NB4 (cell line): ENCODE data around the gene IFNGR1.

Source experiments
- MYC ChIP-seq: IDR thresholded peaks from 2 replicates; pipeline ENCODE4 v1.6.1; 2011; ENCODE audit warnings: low read depth, low read length
- POLR2A ChIP-seq: IDR thresholded peaks from 2 replicates; pipeline ENCODE4 v1.6.1; 2011; ENCODE audit warnings: mild to moderate bottlenecking; ENCODE audit not compliant: insufficient read length; ENCODE audit errors: extremely low read depth
- TF ChIP-seq, protein P1 (sequence below): IDR thresholded peaks from one replicate; pipeline ENCODE4 v1.5.1; 2012; ENCODE audit warnings: low read depth, low read length
- TF ChIP-seq, protein P2 (sequence below): IDR thresholded peaks from 2 replicates; pipeline ENCODE4 v1.6.1; 2011; ENCODE audit warnings: low read depth, low read length

DNA sequence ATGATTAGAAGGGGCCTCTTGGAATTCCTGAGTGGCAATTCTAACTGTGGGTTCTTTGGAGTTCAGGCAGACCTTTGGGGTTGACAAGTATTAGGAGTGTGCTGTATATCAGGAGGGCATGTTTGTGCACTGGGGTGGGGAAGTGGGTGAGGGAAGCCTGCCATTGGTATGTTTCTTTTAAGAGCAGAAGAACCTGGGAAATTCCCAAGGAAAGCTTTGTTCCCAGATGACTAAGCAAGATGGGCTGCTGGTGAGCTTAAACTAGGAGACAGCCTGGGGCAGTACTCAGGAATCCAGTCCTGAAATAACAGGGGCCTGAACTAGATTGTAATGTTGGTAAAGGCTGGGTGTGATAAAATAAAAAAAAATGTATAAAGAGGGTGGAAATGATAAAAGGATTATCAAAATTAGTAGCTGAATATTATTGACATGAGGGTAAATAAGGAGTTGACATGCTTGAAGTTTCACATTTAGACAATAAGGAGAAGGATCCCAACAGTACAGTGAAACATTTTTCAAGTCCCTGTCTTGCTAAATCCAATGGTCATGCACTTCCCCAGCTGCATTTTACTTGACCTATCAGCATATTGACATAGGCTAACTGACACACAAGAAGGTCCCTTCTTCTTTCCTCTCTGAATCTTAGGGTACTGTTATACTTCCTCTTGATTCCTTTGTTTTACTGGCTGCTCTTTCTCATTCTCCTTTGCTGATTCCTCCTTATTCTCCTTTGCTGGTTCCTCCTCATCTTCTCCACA lies 18.4 kb upstream of the IFNGR1 start:
- TF ChIP-seq, protein P1, sequence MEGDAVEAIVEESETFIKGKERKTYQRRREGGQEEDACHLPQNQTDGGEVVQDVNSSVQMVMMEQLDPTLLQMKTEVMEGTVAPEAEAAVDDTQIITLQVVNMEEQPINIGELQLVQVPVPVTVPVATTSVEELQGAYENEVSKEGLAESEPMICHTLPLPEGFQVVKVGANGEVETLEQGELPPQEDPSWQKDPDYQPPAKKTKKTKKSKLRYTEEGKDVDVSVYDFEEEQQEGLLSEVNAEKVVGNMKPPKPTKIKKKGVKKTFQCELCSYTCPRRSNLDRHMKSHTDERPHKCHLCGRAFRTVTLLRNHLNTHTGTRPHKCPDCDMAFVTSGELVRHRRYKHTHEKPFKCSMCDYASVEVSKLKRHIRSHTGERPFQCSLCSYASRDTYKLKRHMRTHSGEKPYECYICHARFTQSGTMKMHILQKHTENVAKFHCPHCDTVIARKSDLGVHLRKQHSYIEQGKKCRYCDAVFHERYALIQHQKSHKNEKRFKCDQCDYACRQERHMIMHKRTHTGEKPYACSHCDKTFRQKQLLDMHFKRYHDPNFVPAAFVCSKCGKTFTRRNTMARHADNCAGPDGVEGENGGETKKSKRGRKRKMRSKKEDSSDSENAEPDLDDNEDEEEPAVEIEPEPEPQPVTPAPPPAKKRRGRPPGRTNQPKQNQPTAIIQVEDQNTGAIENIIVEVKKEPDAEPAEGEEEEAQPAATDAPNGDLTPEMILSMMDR = no peak
- no peak for TF ChIP-seq POLR2A
- TF ChIP-seq, protein P2, sequence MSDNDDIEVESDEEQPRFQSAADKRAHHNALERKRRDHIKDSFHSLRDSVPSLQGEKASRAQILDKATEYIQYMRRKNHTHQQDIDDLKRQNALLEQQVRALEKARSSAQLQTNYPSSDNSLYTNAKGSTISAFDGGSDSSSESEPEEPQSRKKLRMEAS = no peak
- TF ChIP-seq MYC = no peak
